NCI-H2171 treated with DMSO at 0.1 percent for 48 hours (cell line): Measurements from ENCODE around the gene CALHM4.
"Not testable (repeated sequence)": the region's sequence is repeated elsewhere in the genome, so short reads cannot be mapped to it uniquely, and the experiment has no call there.

ENCODE experiments used
- DNase-seq: peaks from one replicate; lab custom pipeline; 2025; lab: John Stamatoyannopoulos, UW

CALHM4 gene

DNA sequence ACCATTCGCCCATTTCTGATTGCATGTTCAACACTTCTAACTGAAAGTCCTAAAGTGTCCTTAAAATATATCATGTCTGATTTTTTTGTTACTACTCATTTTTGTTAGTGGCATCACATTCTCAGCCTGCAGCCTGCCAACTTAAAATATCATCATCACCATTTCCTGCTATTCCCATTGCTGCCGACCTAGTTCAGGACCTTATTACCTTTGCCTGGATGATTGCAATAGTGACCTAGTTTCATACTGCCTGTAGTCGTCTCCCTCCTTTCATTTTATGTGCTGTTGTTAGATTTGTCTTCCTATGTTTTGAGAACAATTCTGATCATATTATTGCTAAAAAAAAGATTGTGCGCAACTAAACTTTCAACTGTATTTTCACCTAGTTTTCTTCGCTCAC, 23.9 kb downstream of the CALHM4 start:
- no peak for DNase-seq

DNA sequence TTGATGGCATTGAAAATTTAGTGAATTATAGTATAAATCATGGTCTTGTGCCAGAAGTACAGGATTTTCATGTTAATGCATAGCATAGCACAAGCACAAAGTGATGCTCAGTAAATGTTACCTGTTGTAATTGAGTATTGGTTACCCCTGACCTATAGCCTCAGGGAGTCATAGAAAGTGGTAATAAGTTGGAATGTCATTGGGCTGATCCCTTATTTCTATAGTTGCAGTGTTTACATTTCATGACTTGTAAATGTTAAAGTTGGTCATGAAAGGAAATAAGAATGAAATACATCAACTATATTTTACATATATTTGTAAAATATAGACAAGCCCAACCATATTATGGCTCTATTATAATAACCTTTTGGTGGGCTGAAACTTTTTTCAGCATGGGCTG, 24.8 kb downstream of the CALHM4 start:
- DNase-seq = no peak

- no peak for DNase-seq
Measured at GRCh38 chr6:116579143-116579542, 25.6 kb downstream of the CALHM4 start.

- no peak for DNase-seq
Measured at GRCh38 chr6:116580198-116580597, 26.6 kb downstream of the CALHM4 start.

- no peak for DNase-seq
Measured at GRCh38 chr6:116586276-116586675, 32.7 kb downstream of the CALHM4 start.

DNA sequence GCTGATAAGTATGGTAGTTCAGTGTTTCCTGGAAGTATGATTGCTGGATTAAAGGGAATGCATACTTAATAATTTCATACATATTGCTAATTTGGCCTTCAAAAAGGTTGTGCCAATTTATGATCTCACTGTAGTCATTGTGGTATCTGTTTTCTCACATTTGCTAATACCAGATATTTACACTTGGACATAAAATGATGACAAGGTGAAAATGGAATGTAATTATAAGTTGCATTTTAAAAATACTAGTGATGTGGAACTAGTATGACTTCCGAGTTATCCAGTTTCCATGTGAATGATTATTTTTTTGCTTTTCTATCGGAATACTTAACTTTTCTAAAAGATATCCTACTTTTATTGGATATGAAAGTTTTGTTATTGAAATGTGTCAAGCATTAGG, 33.2 kb downstream of the CALHM4 start:
- no peak for DNase-seq

- DNase-seq = no peak
Measured at GRCh38 chr6:116595247-116595646, 41.7 kb downstream of the CALHM4 start.

DNA sequence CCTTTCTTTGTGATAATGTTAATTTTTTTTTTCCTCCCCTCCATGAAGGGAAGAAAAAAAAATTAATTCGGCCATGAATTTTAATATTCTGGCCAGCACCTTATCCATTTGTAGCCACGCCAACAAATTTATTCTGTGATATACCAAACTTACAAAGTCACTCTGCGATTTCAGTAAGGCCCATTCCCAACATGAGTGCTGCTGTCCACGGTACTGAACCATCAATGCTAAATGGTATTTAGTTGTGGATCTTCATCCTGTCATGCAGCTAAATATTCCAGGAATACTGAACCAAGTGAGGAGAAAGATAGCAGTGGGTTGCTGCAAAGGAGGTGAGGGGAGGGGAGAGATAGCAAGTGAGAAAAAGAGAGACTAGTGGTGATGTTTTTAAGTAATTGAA, 43.3 kb downstream of the CALHM4 start:
- no peak for DNase-seq

GRCh38 chr6:116603916-116604315, 50.4 kb downstream of the CALHM4 start:
- DNase-seq = not testable (repeated sequence)

DNA sequence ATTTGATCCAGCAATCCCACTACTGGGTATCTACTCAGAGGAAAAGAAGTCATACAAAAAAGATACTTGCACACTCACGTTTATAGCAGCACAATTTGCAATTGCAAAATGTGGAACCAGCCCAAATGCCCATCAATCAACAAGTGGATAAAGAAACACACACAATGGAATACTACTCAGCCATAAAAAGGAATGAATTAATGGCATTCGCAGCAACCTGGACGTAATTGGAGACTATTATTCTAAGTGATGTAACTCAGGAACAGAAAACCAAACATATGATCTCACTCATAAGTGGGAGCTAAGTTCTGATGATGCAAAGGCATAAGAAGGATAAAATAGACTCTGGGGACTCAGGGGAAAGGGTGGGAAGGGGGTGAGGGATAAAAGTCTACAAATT, 51.3 kb downstream of the CALHM4 start:
- DNase-seq = not testable (repeated sequence)

DNA sequence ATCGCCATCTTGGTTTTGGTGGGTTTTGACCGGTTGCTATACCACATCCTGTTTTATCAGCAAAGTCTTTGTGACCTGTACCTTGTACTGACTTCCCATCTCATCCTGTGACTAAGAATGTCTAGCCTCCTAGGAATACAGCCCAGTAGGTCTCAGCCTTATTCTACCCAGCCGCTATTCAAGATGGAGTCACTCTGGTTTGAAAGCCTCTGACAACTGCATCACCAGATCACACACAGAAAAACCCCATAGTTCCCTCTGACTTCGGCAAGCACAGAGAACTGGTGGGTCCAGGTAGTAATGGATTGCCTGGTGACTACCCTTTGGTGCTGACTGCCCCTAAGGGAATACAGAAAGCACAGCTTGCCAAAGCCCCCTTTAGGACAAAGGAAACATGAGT, 52.4 kb downstream of the CALHM4 start:
- no peak for DNase-seq
